GM21447 (cell line): ENCODE results near the gene TNKS2.
A peak's percentile ranks its signal among the peaks of the same experiment; 100 is the strongest.
"Not testable (repeated sequence)": the region's sequence is repeated elsewhere in the genome, so short reads cannot be mapped to it uniquely, and the experiment has no call there.

Experiments
- ATAC-seq: cut with Tn5 transposase; IDR thresholded peaks from one replicate; pipeline ENCODE4 v1.9.1; 2021; ENCODE audit not compliant: unreplicated experiment

The TNKS2 gene

GRCh38 chr10:91797874-91798648 lies at the start of gene TNKS2:
Gene TNKS2 (plus strand): TSS chr10:91798426. CDS start chr10:91798691, 265 bp downstream.
- peak; percentile 69 for ATAC-seq

- ATAC-seq: not testable (repeated sequence)
Measured at GRCh38 chr10:91749592-91749991, 48.6 kb upstream of the TNKS2 start.

- no peak for ATAC-seq
Measured at GRCh38 chr10:91756286-91756685, 41.9 kb upstream of the TNKS2 start.

GRCh38 chr10:91758303-91759146 lies 39.7 kb upstream of the TNKS2 start:
- no peak for ATAC-seq

GRCh38 chr10:91759581-91759986 lies 38.6 kb upstream of the TNKS2 start:
- no peak for ATAC-seq

GRCh38 chr10:91761721-91762120 lies 36.5 kb upstream of the TNKS2 start:
- no peak for ATAC-seq

GRCh38 chr10:91762878-91763277 lies 35.3 kb upstream of the TNKS2 start:
- ATAC-seq: no peak

GRCh38 chr10:91766676-91767075 lies 31.6 kb upstream of the TNKS2 start:
- ATAC-seq: no peak

- ATAC-seq: no peak
Measured at GRCh38 chr10:91768123-91768522, 30.1 kb upstream of the TNKS2 start.

GRCh38 chr10:91771907-91772306 lies 26.3 kb upstream of the TNKS2 start:
- ATAC-seq: no peak

- ATAC-seq: no peak
Measured at GRCh38 chr10:91772461-91772860, 25.8 kb upstream of the TNKS2 start.

GRCh38 chr10:91772869-91773268 lies 25.4 kb upstream of the TNKS2 start:
- ATAC-seq: no peak

GRCh38 chr10:91774571-91774970 lies 23.7 kb upstream of the TNKS2 start:
- no peak for ATAC-seq

GRCh38 chr10:91775731-91776130 lies 22.5 kb upstream of the TNKS2 start:
- ATAC-seq: no peak

GRCh38 chr10:91776266-91776665 lies 22.0 kb upstream of the TNKS2 start:
- no peak for ATAC-seq

- ATAC-seq: no peak
Measured at GRCh38 chr10:91778485-91778884, 19.7 kb upstream of the TNKS2 start.

- ATAC-seq: no peak
Measured at GRCh38 chr10:91779011-91779605, 19.1 kb upstream of the TNKS2 start.

- no peak for ATAC-seq
Measured at GRCh38 chr10:91782539-91782938, 15.7 kb upstream of the TNKS2 start.

- no peak for ATAC-seq
Measured at GRCh38 chr10:91785830-91786229, 12.4 kb upstream of the TNKS2 start.

GRCh38 chr10:91787258-91787657 lies 11.0 kb upstream of the TNKS2 start:
- ATAC-seq: no peak

GRCh38 chr10:91787810-91788209 lies 10.4 kb upstream of the TNKS2 start:
- no peak for ATAC-seq

- ATAC-seq: no peak
Measured at GRCh38 chr10:91788527-91788926, 9.7 kb upstream of the TNKS2 start.
